ENCODE data around the gene GREB1.

GRCh38 chr2:11527001-11527400, 6.8 kb upstream of the GREB1 start:
- TF ChIP-seq CTCF (IDR thresholded peaks at IDR 0.05; ENCODE audit: poor library complexity): no peak
- no peak for TF ChIP-seq EZH2 (IDR thresholded peaks at IDR 0.05; ENCODE audit: borderline replicate concordance)

Measured in hepatocyte (in vitro differentiated cells).